NCI-H2196 (cell line): ENCODE measurements around the gene C16orf54.
"Not testable (repeated sequence)": the region's sequence is repeated elsewhere in the genome, so short reads cannot be mapped to it uniquely, and the experiment has no call there.

Experiments used
- DNase-seq: peaks from one replicate; lab custom pipeline; 2025; ENCODE audit not compliant: unreplicated experiment; lab: John Stamatoyannopoulos, UW

The C16orf54 gene

DNA sequence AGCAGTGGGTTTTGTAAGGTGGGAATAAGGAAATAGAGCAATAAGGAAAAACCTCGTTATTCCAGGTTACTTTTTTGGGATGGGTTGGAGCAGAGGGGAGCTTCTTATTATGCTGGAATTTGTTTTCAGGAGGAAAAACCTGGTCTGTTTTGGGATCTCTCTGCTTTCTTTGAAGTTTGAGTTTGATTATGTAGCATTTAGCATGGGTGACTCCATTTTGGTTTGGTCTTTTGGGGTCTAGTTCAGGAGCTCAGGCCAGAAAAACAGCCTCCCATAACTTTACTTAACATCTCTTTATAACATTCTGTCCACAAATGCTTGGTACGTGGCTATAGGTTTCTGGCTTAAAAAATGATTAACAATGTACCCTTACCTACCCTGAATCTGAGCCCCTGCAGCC lies 23.7 kb upstream of the C16orf54 start:
- DNase-seq: no peak

DNA sequence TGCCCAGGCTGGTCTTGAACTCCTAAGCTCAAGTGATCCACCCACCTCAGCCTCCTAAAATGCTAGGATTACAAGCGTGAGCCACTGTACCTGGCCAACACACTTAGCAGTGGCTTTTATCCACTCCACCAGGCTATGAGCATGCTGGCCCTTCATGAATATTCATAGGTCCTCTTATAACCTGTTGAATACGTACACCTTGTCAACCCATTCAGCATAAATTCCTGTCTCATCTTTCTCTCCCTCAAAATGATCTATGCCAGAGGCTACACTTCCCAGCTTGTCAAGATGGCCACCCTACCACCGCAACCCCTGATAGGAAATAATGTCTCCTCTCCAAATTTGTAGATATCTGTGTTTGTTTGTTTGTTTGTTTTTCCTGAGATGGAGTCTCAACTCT lies 21.3 kb upstream of the C16orf54 start:
- no peak for DNase-seq

DNA sequence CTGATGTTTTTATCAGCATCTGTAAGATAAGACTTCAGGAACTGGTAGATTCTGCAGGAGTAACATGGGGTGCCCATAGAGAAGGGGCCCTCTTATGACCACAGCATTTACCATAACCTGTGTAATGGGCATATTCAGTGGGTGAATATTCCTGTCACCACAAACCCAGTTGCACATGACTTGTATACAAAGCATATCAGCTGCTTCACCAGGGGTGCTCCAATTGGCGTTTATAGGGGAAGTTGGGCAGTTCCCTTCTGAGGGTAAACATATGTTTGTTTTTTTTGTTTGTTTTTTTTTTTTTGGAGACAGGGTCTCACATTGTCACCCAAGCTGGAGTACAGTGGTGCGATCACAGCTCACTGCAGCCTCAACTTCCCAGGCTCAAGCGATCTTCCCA lies 20.8 kb upstream of the C16orf54 start:
- no peak for DNase-seq

- peak; percentile 89 for DNase-seq
Measured at GRCh38 chr16:29765167-29766032, 19.6 kb upstream of the C16orf54 start.

- DNase-seq: no peak
Measured at GRCh38 chr16:29763326-29763725, 17.5 kb upstream of the C16orf54 start.

DNA sequence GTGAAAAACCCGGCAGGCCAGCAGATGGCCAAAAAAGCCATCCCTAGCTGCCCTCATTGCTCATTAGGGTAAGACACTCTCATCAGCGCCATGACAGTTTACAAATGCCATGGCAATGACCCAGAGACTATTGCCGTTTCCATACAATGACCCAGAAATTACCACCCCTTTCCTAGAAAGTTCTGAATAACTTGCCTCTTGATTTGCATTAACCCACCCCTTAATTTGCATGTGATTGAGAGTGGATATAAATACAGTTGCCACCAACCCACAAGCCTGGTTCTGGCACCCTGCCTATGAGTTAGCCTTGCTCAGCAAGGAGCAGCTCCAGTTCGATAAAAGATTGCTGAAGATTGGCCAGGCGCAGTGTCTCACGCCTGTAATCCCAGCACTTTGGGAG lies 16.1 kb upstream of the C16orf54 start:
- peak; percentile 7 for DNase-seq

DNA sequence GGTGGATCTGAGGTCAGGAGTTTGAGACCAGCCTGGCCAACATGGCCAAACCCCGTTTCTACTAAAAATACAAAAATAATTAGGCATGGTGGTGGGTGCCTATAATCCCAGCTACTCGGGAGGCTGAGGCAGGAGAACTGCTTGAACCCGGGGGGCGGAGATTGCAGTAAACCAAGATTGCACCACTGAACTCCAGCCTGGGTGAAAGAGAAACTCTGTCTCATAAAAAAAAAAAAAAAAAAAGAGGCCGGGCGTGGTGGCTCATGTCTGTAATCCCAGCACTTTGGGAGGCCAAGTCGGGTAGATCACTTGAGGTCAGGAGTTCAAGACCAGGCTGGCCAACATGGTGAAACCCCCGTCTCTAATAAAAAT lies 15.5 kb upstream of the C16orf54 start:
- not testable (repeated sequence) for DNase-seq

- peak; percentile 69 for DNase-seq
Measured at GRCh38 chr16:29760567-29761279, 14.9 kb upstream of the C16orf54 start.

GRCh38 chr16:29757950-29758466 lies 12.2 kb upstream of the C16orf54 start:
- no peak for DNase-seq

- not testable (repeated sequence) for DNase-seq
Measured at GRCh38 chr16:29757086-29757485, 11.3 kb upstream of the C16orf54 start.

DNA sequence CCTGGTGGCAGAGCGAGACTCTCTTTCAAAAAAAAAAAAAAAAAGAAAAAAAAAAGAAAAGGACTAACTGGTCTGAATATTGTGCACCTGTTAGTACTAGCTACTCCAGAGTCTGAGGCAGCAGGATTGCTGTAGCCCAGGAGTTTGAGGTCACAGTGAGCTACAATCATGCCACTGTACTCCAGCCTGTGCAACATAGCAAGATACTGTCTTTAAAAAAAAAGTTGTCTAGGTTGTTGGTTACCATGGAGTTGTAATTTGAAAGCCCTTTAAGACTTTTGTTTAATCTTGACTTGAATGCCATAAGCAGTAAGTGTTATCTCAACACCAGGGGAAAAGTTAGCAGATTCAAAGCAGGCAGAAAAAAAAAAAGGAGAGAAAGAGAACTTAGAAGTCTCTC lies 10.9 kb upstream of the C16orf54 start:
- no peak for DNase-seq

- no peak for DNase-seq
Measured at GRCh38 chr16:29753516-29753915, 7.7 kb upstream of the C16orf54 start.

- DNase-seq: not testable (repeated sequence)
Measured at GRCh38 chr16:29748760-29749149, 3.0 kb upstream of the C16orf54 start.

- no peak for DNase-seq
Measured at GRCh38 chr16:29747947-29748759, 2.4 kb upstream of the C16orf54 start.

DNA sequence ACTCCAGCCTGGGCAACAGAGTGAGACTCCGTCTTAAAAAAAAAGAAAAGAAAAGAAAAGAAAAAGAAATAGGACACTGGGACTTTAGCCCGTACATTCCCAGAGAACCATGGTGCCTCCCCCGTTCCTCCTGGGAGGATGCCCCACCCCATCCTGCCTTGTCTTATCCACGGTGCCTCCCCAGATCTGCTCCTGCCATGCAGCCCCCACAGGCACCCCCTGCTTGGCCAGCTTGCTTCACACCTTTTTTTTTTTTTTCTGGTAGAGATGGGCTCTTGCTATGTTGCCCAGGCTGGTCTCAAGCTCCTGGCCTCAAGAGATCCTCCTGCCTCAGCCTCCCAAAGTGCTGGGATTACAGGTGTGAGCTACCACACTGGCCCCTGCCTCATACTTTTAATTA lies 728 bp upstream of the C16orf54 start:
- not testable (repeated sequence) for DNase-seq

DNA sequence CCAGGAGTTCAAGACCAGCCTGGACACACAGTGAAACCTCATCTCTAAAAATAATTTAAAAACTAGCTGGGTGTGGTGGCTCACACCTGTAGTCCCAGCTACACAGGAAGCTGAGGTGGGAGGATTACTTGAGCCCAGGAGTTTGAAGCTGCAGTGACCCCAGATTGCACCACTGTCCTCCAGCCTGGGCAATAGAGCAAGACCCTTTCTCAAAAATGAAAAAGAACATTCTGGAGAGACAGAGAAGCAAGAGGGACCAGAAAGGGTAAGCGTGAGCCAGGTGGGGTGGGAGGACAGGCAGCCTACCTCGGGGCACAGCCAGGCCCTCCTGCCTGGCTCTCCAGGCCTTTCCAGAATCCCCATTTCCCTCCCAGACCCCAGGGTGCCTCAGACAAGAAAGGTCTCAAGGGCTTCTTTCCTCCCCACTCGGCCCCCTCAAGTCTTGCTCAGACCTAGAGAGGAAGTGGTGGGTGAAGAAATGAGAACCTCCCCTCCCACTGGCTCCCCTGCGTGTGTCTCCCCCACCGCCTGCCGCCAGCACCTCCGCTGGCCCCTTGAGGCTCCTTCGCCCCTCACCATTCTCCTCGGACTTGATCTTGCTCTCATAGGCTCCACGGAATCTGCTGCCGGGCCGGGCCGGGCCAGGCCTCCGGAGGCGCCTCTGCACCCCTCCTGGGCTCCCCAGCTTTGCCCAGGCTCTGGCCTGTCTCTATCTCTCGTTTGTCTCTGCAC lies 503 bp downstream of the C16orf54 start:
- DNase-seq: no peak

DNA sequence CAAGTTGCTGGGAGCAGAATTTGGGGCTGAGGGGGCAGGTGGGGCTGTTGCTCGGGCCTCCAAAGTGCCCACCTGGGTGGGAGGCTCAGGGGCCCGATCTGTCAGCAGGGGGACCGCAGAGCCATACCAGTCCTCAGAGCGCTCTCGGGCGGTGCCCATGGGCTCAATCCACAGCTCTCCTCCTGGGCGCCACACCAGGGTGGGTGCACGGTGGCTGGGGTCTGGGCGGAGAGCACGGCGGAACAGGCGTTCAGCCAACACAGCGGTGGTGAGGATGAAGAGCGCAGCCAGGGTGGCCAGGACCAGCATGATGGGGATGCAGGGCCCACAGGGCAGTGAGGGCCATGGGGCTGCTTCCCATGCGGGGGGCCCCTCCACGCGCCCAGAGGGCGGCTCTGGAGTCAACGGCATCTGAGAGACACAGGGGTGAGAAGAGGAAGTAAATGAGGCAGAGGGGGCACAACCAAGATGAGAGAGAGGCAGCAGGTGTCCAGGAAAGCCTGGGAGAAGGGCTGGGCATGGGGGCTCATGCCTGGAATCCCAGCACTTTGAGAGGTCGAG lies 1.2 kb downstream of the C16orf54 start:
- no peak for DNase-seq

DNA sequence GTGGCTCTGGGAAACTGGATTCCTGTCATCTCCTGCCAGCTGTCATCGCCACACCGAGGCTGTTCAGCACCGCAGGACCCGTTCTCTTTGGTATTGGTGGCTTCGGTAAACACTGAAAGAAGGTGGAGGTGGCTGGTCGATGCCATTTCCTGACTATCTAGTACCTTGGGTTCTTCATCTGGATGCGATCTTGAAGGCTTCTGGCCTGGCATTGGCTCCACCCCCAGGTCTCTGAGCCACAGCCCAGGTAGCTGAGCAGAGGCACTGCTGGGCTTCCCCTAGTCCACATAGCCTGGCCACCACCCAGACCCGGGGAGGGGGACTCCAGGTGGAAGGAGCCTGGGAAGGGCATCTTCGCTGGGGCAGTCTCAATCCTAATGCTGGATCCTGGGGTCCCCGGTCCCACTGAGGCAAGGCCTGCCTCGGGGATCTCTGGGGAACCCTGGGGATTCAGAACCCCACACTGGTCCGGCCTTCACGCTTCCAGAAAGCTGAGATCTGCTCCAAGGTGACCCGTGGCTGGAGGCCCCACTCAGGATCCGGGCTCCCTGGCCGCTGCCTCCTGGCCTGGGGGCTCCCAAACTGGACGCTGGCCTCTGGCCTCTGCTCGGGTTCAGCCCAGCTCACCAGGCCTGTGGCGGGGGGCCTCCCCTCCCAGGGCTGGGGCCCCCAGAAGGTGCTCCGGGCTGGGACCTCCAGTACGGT lies 1.8 kb downstream of the C16orf54 start:
- DNase-seq: no peak

GRCh38 chr16:29743475-29743826 lies 2.3 kb downstream of the C16orf54 start:
- DNase-seq: no peak
